Ascending aorta (tissue), 2 donors: ENCODE data around the gene ANLN. TPM values are rescaled to one million over a fixed set of nuclear protein-coding genes. Genes with fewer than 3 reads are reported as not detected.

Experiments used
- DNase-seq, 2 donors: peaks; one replicate each; pipeline ENCODE4 v3.0.0-alpha.2; 2019; ENCODE audit warnings: low spot score in 2 of 2
- H3K27ac ChIP-seq, 2 donors: fragments of 200-600 bp; sonication (generic); one replicate each; pipeline ENCODE4 v1.5.1; 2016 to 2017; ENCODE audit warnings: mild to moderate bottlenecking in 1 of 2
- H3K27me3 ChIP-seq: fragments of 200-600 bp; sonication (generic); one replicate; pipeline ENCODE4 v1.5.1; 2017
- H3K36me3 ChIP-seq, 2 donors: fragments of 200-600 bp; sonication (generic); one replicate each; pipeline ENCODE4 v1.5.1; 2016
- H3K4me1 ChIP-seq, 2 donors: fragments of 200-600 bp; sonication (generic); one replicate each; pipeline ENCODE4 v1.5.1; 2016 to 2017; ENCODE audit warnings: mild to moderate bottlenecking in 1 of 2
- H3K4me3 ChIP-seq, 2 donors: fragments of 200-600 bp; sonication (generic); one replicate each; pipeline ENCODE4 v1.5.1; 2016 to 2017; ENCODE audit warnings: mild to moderate bottlenecking in 1 of 2
- H3K9me3 ChIP-seq, 2 donors: fragments of 200-600 bp; sonication (generic); one replicate each; pipeline ENCODE4 v1.5.1; 2016
- intact Hi-C: fragments of 100-400 bp; cut with DNase I; formaldehyde crosslinking; loops from one replicate; pipeline ENCODE4 v1.15.1; 2023
- total RNA-seq: library from RNA; depleted of rRNA; stranded (reverse); fragments of >200 nt; gene quantifications from one replicate; pipeline ENCODE4 v1.1.0, GENCODE V29; 2016
- TF ChIP-seq, protein P1 (sequence below), 3 experiments: fragments of 200-600 bp in 2 of 3; fragments of 450-650 bp in 1 of 3; sonication (generic) in 2 of 3; IDR thresholded peaks; one replicate each; pipeline ENCODE4 v1.5.1; 2016 to 2019; ENCODE audit warnings: antibody characterized with exemption in 3 of 3, mild to moderate bottlenecking in 1 of 3, moderate library complexity in 1 of 3

The ANLN gene
- total RNA-seq, 1 donor from 2014 or later: 1.8 TPM

DNA sequence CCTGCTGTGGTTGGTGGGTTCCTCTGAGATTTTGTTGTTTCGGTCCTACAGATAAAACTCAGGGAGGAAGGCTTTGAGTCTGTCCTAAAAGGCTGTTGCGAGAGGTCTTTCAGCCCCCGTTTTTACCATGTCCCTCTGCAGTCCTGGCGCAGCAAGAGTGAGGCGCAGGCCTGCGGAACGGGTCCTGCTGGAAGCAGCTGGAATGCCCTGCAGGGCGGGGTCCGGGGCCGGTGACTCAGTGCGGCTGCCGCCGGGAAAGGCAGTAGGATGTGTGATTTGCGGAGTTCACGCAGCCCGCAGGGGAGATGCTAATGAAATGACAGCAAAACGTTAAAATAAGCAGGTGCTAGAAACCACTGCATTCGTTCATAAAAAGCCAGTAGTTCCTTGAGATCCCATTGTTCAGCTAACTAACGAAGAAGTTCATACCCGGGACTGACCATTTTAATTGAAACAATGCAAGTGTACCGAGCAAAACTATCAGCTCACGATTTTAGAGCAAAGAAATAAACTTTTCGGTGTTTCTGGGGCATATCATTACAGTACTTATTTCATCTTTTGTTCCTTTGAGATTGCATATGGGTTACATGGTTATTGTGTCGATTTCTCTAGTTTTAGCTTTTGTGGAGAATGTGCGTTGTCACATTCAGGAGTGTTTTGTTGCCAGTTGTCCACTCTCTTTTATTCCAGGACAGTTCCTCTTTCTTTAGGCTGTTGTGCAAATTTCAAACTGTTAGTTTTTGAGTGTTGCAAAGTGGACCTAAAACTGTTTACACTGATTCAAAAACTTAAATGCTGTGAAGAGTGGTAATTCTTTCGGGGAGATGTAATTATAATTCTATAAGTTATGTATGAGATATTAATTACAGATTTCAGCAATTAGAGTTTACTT is 783 bp downstream of the ANLN start:
- Histone ChIP-seq H3K9me3 (no peaks in the 10 kb centered on the region), H3K36me3 (no peaks in the 10 kb centered on the region), H3K27me3 (no peaks in the 10 kb centered on the region), H3K4me1 (peaks cover 0 to 10% of the 10 kb centered on the region in 2 donors), H3K27ac (peak overlapping the region in 1 of 2 donors; percentile 87), H3K4me3 (peak overlapping the region; percentile 53 to 77)
- intact Hi-C loops: no loop called here
- peak in 1 of 2 donors; percentile 78 for DNase-seq
- TF ChIP-seq, protein P1, sequence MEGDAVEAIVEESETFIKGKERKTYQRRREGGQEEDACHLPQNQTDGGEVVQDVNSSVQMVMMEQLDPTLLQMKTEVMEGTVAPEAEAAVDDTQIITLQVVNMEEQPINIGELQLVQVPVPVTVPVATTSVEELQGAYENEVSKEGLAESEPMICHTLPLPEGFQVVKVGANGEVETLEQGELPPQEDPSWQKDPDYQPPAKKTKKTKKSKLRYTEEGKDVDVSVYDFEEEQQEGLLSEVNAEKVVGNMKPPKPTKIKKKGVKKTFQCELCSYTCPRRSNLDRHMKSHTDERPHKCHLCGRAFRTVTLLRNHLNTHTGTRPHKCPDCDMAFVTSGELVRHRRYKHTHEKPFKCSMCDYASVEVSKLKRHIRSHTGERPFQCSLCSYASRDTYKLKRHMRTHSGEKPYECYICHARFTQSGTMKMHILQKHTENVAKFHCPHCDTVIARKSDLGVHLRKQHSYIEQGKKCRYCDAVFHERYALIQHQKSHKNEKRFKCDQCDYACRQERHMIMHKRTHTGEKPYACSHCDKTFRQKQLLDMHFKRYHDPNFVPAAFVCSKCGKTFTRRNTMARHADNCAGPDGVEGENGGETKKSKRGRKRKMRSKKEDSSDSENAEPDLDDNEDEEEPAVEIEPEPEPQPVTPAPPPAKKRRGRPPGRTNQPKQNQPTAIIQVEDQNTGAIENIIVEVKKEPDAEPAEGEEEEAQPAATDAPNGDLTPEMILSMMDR (IDR thresholded peaks at IDR 0.05): no peak

DNA sequence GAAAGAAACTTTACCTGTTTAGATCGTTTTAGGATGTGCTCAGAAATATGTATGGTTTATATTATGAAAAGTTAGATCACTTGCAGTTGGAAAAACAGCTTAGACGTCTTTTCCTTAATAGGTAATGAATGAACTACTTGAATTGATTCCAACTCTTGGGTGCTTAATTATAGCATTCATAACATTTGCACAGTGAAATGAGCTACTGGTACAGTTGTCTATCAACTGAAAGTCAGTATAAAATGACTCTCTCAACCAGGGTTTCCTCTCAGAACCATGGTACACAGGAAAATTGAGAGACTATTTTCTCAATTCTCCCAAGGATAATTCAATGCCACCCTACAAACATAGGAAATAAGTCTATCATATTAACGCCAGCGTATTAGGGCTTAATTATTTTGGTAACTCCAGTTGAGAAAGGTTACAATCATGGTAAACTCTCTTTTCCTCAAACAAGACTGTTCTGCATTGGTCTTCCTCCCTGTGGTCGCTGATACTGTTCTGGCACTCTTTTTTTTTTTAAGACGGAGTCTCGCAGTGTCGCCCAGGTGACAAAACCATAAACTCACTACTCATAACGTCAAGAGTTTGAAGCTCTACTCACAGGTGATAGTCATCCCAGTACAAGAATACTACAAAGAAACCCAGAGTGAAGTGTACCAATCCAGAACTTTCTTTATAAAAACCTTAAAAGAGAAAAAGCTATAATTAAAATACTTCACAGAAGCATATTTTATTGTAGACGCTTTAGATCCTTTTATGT is 2.0 kb downstream of the ANLN start:
- peak overlapping the region in 1 of 2 donors; percentile 3 for H3K4me3 ChIP-seq
- no peaks in the 10 kb centered on the region for H3K27me3 ChIP-seq
- no peak for DNase-seq
- peaks cover 0 to 10% of the 10 kb centered on the region in 2 donors for H3K4me1 ChIP-seq
- intact Hi-C loops: no loop called here
- H3K36me3 ChIP-seq: no peaks in the 10 kb centered on the region
- H3K27ac ChIP-seq: no peak overlapping the region
- TF ChIP-seq, protein P1 (IDR thresholded peaks at IDR 0.05): no peak
- H3K9me3 ChIP-seq: no peaks in the 10 kb centered on the region

DNA sequence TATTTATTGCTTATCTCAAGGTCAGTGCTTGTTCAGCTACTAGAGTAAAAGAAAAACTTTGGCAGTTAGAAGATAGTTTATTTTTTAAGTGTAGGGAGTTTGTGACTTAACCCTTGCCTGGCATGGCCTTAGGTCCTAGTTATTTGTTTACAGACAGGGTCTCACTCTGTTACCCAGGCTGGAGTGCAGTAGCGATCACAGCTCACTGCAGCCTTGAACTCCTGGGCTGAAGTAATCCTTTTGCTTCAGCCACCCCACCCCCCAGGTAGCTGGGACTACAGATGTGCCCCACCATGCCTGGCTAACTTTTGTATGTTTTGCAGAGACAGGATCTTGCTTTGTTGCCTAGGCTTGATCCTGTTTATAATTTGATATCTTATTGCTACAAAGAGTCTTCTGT is 4.2 kb downstream of the ANLN start:
- TF ChIP-seq, protein P1 (IDR thresholded peaks at IDR 0.05): no peak
- Histone ChIP-seq H3K36me3 (no peaks in the 10 kb centered on the region), H3K4me1 (peaks cover 0 to 10% of the 10 kb centered on the region in 2 donors), H3K27ac (no peak overlapping the region), H3K4me3 (no peak overlapping the region), H3K9me3 (no peaks in the 10 kb centered on the region), H3K27me3 (no peaks in the 10 kb centered on the region)
- intact Hi-C loops: no loop called here
- no peak for DNase-seq

DNA sequence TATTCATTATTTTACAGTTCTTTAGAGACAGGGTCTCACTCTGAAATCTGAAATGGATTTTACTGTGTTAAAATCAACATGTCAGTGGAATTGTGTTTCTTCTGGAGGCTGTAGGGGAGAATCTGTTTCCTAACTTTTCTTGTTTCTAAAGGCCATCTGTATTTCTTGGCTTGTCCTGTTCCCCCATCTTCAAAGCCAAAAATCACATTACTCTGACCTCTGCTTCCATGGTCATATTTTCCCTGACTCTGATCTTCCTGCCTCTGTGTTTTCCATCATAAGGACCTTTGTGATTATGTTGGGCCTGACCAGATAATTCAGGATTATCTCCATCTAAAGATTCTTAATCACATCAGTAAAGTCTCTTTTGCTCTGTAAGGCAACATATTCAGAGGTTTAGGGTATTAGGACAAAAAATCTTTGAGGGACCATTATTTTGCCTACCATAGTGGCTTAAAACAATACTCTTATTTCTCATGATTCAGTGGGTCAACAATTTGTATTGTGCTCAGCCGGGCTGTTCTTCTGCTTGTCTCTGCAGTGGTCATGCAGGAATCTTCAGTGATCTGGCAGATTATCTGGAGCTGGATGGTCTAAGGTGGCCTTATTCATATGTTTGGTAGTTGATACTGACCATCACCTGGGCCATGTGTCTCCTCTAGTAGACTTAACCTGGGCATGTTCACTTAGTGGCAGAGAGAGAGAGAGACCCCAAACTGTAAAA is 5.7 kb downstream of the ANLN start:
- intact Hi-C loops: no loop called here
- TF ChIP-seq, protein P1 (IDR thresholded peaks at IDR 0.05): no peak

DNA sequence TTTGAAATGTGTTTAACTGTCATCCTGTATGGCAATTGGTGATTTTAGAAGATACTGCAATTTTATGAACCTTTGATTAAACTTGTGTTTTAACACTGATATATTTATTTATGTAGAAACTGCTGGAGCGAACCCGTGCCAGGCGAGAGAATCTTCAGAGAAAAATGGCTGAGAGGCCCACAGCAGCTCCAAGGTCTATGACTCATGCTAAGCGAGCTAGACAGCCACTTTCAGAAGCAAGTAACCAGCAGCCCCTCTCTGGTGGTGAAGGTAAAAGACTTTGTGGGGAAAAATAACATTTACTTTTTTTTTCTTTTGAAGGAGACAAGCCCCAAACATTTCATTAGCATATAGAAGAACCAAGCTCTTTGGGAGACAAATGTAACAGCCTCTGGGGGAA is 6.5 kb downstream of the ANLN start:
- TF ChIP-seq, protein P1 (IDR thresholded peaks at IDR 0.05): no peak
- H3K36me3 ChIP-seq: no peaks in the 10 kb centered on the region
- no peak overlapping the region for H3K4me3 ChIP-seq
- H3K9me3 ChIP-seq: no peaks in the 10 kb centered on the region
- intact Hi-C loops: no loop called here
- peaks cover 0 to 2% of the 10 kb centered on the region in 2 donors for H3K4me1 ChIP-seq
- DNase-seq: no peak
- H3K27me3 ChIP-seq: no peaks in the 10 kb centered on the region
- H3K27ac ChIP-seq: no peak overlapping the region

More for the DNA sequence above, 5.7 kb downstream of the ANLN start:
- Histone ChIP-seq H3K4me3 (no peak overlapping the region), H3K27me3 (no peaks in the 10 kb centered on the region), H3K4me1 (peaks cover 0 to 7% of the 10 kb centered on the region in 2 donors), H3K27ac (no peak overlapping the region), H3K9me3 (no peaks in the 10 kb centered on the region), H3K36me3 (no peaks in the 10 kb centered on the region)
- DNase-seq: no peak
